Keratinocyte (primary cell): ENCODE data around the gene LRBA. TPM values are rescaled to one million over a fixed set of nuclear protein-coding genes. Genes with fewer than 3 reads are reported as not detected.

Experiments
- DNase-seq: peaks from one replicate; pipeline ENCODE4 v3.0.0-alpha.2; 2011; ENCODE audit warnings: low read depth, missing footprints, low spot score
- FAIRE-seq: peaks from 2 replicates; lab custom pipeline; 2011; peaks lifted over from hg19 to GRCh38; lab: Jason Lieb, UNC
- H2AFZ ChIP-seq: 2 replicates; pipeline ENCODE4 v1.6.0; 2012; ENCODE audit warnings: low read length, control low read depth, inconsistent platforms; ENCODE audit not compliant: control insufficient read depth
- H3K27ac ChIP-seq: 2 replicates; pipeline ENCODE4 v1.5.1; 2011; ENCODE audit warnings: low read length; ENCODE audit not compliant: control insufficient read depth, insufficient read depth
- H3K27me3 ChIP-seq: 3 replicates; pipeline ENCODE4 v1.6.0; 2011; ENCODE audit warnings: low read length; ENCODE audit not compliant: control insufficient read depth, insufficient read depth; ENCODE audit errors: extremely low read depth
- H3K36me3 ChIP-seq, 2 experiments: 2 replicates in 1 of 2; 3 replicates in 1 of 2; pipeline ENCODE4 v1.5.1; 2011; ENCODE audit warnings: low read length in 2 of 2, mild to moderate bottlenecking in 1 of 2; ENCODE audit not compliant: control insufficient read depth in 2 of 2, insufficient read depth in 2 of 2; ENCODE audit errors: extremely low read depth in 1 of 2
- H3K4me1 ChIP-seq: 3 replicates; pipeline ENCODE4 v1.5.1; 2011; ENCODE audit warnings: low read length; ENCODE audit not compliant: control insufficient read depth, insufficient read depth; ENCODE audit errors: extremely low read depth
- H3K4me2 ChIP-seq: 3 replicates; pipeline ENCODE4 v1.6.0; 2011; ENCODE audit warnings: low read depth, low read length; ENCODE audit not compliant: control insufficient read depth, insufficient read depth; ENCODE audit errors: extremely low read depth
- H3K4me3 ChIP-seq, 3 experiments: fragments of 200-600 bp in 1 of 3; sonication (generic) in 1 of 3; 2 replicates in 2 of 3; 3 replicates in 1 of 3; pipeline ENCODE4 v1.5.1; 2011 to 2016; ENCODE audit warnings: low read length in 3 of 3, mild to moderate bottlenecking in 3 of 3, control low read depth in 2 of 3, inconsistent platforms in 1 of 3, low read depth in 1 of 3, mixed read lengths in 1 of 3, mixed run types in 1 of 3, moderate library complexity in 1 of 3; ENCODE audit not compliant: control insufficient read depth in 2 of 3, insufficient read depth in 2 of 3; ENCODE audit errors: extremely low read depth in 1 of 3
- H3K79me2 ChIP-seq: 2 replicates; pipeline ENCODE4 v1.6.0; 2012; ENCODE audit warnings: low read length; ENCODE audit not compliant: control insufficient read depth, insufficient read depth
- H3K9ac ChIP-seq: 3 replicates; pipeline ENCODE4 v1.6.0; 2011; ENCODE audit warnings: low read length; ENCODE audit not compliant: control insufficient read depth, insufficient read depth; ENCODE audit errors: extremely low read depth
- H3K9me1 ChIP-seq: 3 replicates; pipeline ENCODE4 v1.6.0; 2011; ENCODE audit warnings: low read length; ENCODE audit not compliant: control insufficient read depth, insufficient read depth; ENCODE audit errors: extremely low read depth
- H3K9me3 ChIP-seq: 2 replicates; pipeline ENCODE4 v1.5.1; 2012; ENCODE audit warnings: low read depth, low read length; ENCODE audit not compliant: control insufficient read depth
- H4K20me1 ChIP-seq: 3 replicates; pipeline ENCODE4 v1.6.0; 2011; ENCODE audit warnings: low read length; ENCODE audit not compliant: control insufficient read depth, insufficient read depth; ENCODE audit errors: extremely low read depth
- CTCF ChIP-seq, 3 experiments: IDR thresholded peaks in 1 of 3; conservative IDR thresholded peaks in 1 of 3; optimal IDR thresholded peaks in 1 of 3; 2 replicates in 2 of 3; 3 replicates in 1 of 3; pipeline versions ENCODE3 to v1.5.1; 2011; ENCODE audit warnings: low read length in 3 of 3, mild to moderate bottlenecking in 3 of 3, moderate library complexity in 2 of 3, control low read depth in 1 of 3, inconsistent platforms in 1 of 3; ENCODE audit not compliant: insufficient read depth in 2 of 3; ENCODE audit errors: extremely low read depth in 1 of 3
- EZH2 ChIP-seq: IDR thresholded peaks from one replicate; pipeline ENCODE4 v1.6.1; 2012; ENCODE audit warnings: inconsistent platforms, mild to moderate bottlenecking, low read length, moderate library complexity
- dilution Hi-C: fragments of 300-500 bp; cut with MboI; formaldehyde crosslinking; loops from one replicate; pipeline ENCODE4 v1.7.0; 2020; ENCODE audit warnings: low sequenced_read_pairs; ENCODE audit not compliant: extremely low pct_ligation_motif_present
- polyA plus RNA-seq, 5 experiments: library from polyadenylated mRNA; depleted of rRNA in 3 of 5; stranded (reverse) in 3 of 5; stranded (forward) in 1 of 5; unstranded in 1 of 5; fragments of >200 nt; gene quantifications; 1 replicate in 1 of 5; 2 replicates in 3 of 5; 3 replicates in 1 of 5; pipeline versions ENCODE4 v1.2.1 to v1.2.3, GENCODE V29; 2011 to 2012; ENCODE audit warnings: missing spikeins in 2 of 5, low read depth in 1 of 5, low replicate concordance in 1 of 5

The LRBA gene
- polyA plus RNA-seq, 1 donor (not counting 4 experiments of a cell fraction or from before 2014, with no cell fraction given), result 35.6 TPM

- no peaks in the 10 kb centered on the region for H3K27me3 ChIP-seq
- TF ChIP-seq CTCF (optimal IDR thresholded peaks at IDR 0.05 in 1 of 3, IDR thresholded peaks at IDR 0.05 in 1 of 3, conservative IDR thresholded peaks at IDR 0.05 in 1 of 3; ENCODE audit: extremely low read depth in 1 of 3, insufficient read depth in 2 of 3, low read length in 3 of 3), result no peak
- no peak for TF ChIP-seq EZH2
- peak overlapping the region; percentile 7 for H3K27ac ChIP-seq
- peaks cover 47% of the 10 kb centered on the region for H3K79me2 ChIP-seq
- dilution Hi-C loops, result no loop called here
- H3K4me2 ChIP-seq, result no peak overlapping the region
- DNase-seq (peak; percentile 19), FAIRE-seq (no peak)
- peaks cover 5% of the 10 kb centered on the region for H3K9me3 ChIP-seq
- H3K4me1 ChIP-seq, result no peaks in the 10 kb centered on the region
- H4K20me1 ChIP-seq, result peaks cover 3% of the 10 kb centered on the region
- H3K4me3 ChIP-seq, result no peak overlapping the region
- H3K36me3 ChIP-seq, result peaks cover 0 to 1% of the 10 kb centered on the region in 2 experiments
- no peaks in the 10 kb centered on the region for H3K9me1 ChIP-seq
- H2AFZ ChIP-seq, result no peak overlapping the region
- H3K9ac ChIP-seq, result no peak overlapping the region
Measured at GRCh38 chr4:150962245-150962644, 52.8 kb downstream of the LRBA start.

- peaks cover 44% of the 10 kb centered on the region for H3K79me2 ChIP-seq
- dilution Hi-C loops, result no loop called here
Measured at GRCh38 chr4:150961566-150961965, 53.5 kb downstream of the LRBA start.

More at GRCh38 chr4:150961566-150961965, 53.5 kb downstream of the LRBA start:
- Histone ChIP-seq H4K20me1 (peaks cover 3% of the 10 kb centered on the region), H3K9me1 (no peaks in the 10 kb centered on the region), H3K9me3 (peaks cover 5% of the 10 kb centered on the region), H3K27me3 (no peaks in the 10 kb centered on the region), H3K27ac (no peak overlapping the region), H3K4me1 (no peaks in the 10 kb centered on the region), H3K4me2 (no peak overlapping the region), H2AFZ (no peak overlapping the region), H3K4me3 (no peak overlapping the region), H3K36me3 (peaks cover 0 to 1% of the 10 kb centered on the region in 2 experiments), H3K9ac (no peak overlapping the region)
- DNase-seq (no peak), FAIRE-seq (no peak)
- TF ChIP-seq EZH2 (no peak), CTCF (optimal IDR thresholded peaks at IDR 0.05 in 1 of 3, IDR thresholded peaks at IDR 0.05 in 1 of 3, conservative IDR thresholded peaks at IDR 0.05 in 1 of 3; ENCODE audit: extremely low read depth in 1 of 3, insufficient read depth in 2 of 3, low read length in 3 of 3) (no peak)
